A673 (cell line): Measurements from ENCODE around the gene MGAT4D. TPM values are rescaled to one million over a fixed set of nuclear protein-coding genes. Genes with fewer than 3 reads are reported as not detected.
A peak's percentile ranks its signal among the peaks of the same experiment; 100 is the strongest.

Experiments used
- BruUV-seq: library from RNA; stranded (reverse); fragments of 400-500 nt; replicated peaks from 2 replicates; lab custom pipeline; 2021; lab: Mats Ljungman, UMichigan
- CTCF ChIA-PET: fragments of 300-600 bp; sonication (Branson Sonifier 250); formaldehyde crosslinking; loops from one replicate; lab custom pipeline; 2022; ENCODE audit warnings: antibody characterized with exemption; lab: Charles Lee
- POLR2A ChIA-PET: fragments of 300-600 bp; sonication (Branson Sonifier 250); formaldehyde crosslinking; loops from one replicate; lab custom pipeline; 2022; ENCODE audit warnings: antibody characterized with exemption; ENCODE audit not compliant: low non-redundant PET; lab: Charles Lee
- DNase-seq: peaks from one replicate; pipeline ENCODE4 v3.0.0-alpha.2; 2015; ENCODE audit warnings: low spot score
- H3K27ac ChIP-seq: fragments of 200-600 bp; sonication (generic); 2 replicates; pipeline ENCODE4 v1.5.1; 2016; ENCODE audit warnings: mixed run types, low read depth, mild to moderate bottlenecking, mixed read lengths, antibody characterized with exemption, low read length; ENCODE audit not compliant: poor library complexity, severe bottlenecking
- H3K27me3 ChIP-seq: fragments of 200-600 bp; sonication (generic); replicated peaks from 2 replicates; pipeline ENCODE4 v1.6.1; 2017; ENCODE audit warnings: mixed run types, low read depth, mild to moderate bottlenecking, mixed read lengths, antibody characterized with exemption, low read length; ENCODE audit not compliant: insufficient read depth, poor library complexity
- H3K36me3 ChIP-seq: fragments of 200-600 bp; sonication (generic); 2 replicates; pipeline ENCODE4 v1.6.1; 2016; ENCODE audit warnings: mixed run types, mild to moderate bottlenecking, mixed read lengths, antibody characterized with exemption, low read length; ENCODE audit not compliant: insufficient read depth, poor library complexity, severe bottlenecking
- H3K4me1 ChIP-seq: fragments of 200-600 bp; sonication (generic); 2 replicates; pipeline ENCODE4 v1.6.1; 2017; ENCODE audit warnings: mixed run types, mild to moderate bottlenecking, mixed read lengths, antibody characterized with exemption, low read length; ENCODE audit not compliant: insufficient read depth, poor library complexity, severe bottlenecking
- H3K4me3 ChIP-seq: fragments of 200-600 bp; sonication (generic); 2 replicates; pipeline ENCODE4 v1.5.1; 2016; ENCODE audit warnings: low read depth, mixed run types, mild to moderate bottlenecking, mixed read lengths, low read length; ENCODE audit not compliant: poor library complexity, severe bottlenecking
- H3K9me3 ChIP-seq: fragments of 200-600 bp; sonication (generic); 2 replicates; pipeline ENCODE4 v1.6.1; 2016; ENCODE audit warnings: mixed run types, low read depth, mild to moderate bottlenecking, mixed read lengths, antibody characterized with exemption, low read length; ENCODE audit not compliant: poor library complexity, severe bottlenecking
- CTCF ChIP-seq: fragments of 300-800, 200-600 bp; sonication (generic); conservative IDR thresholded peaks from 2 replicates; pipeline ENCODE4 v1.5.1; 2017; ENCODE audit warnings: low read depth, mild to moderate bottlenecking, antibody characterized with exemption, low read length, moderate library complexity, mixed read lengths
- EZH2 ChIP-seq: fragments of 200-600 bp; sonication (generic); IDR thresholded peaks from 2 replicates; pipeline ENCODE4 v1.6.1; 2017; ENCODE audit warnings: borderline replicate concordance, low read depth, mild to moderate bottlenecking, mixed read lengths, antibody characterized with exemption, low read length; ENCODE audit not compliant: poor library complexity, severe bottlenecking
- intact Hi-C: fragments of 100-400 bp; cut with micrococcal nuclease; formaldehyde crosslinking; loops from one replicate; pipeline ENCODE4 v1.10.0; 2022; ENCODE audit not compliant: unreplicated experiment
- total RNA-seq: library from RNA; stranded (reverse); gene quantifications from 2 replicates; pipeline ENCODE4 v1.2.3, GENCODE V29; 2021

MGAT4D gene
- total RNA-seq, 1 experiment from 2014 or later = not detected

GRCh38 chr4:140463182-140463581, 34.9 kb downstream of the MGAT4D start:
- DNase-seq = no peak
- ChIA-PET POLR2A (no interaction called here), CTCF (no interaction called here)
- H3K27me3 ChIP-seq = no peaks in the 10 kb centered on the region
- TF ChIP-seq EZH2 = no peak
- no peak for TF ChIP-seq CTCF
- intact Hi-C loops = no loop called here
- no peak overlapping the region for H3K4me3 ChIP-seq
- BruUV-seq = no TSS peak
- H3K9me3 ChIP-seq = no peaks in the 10 kb centered on the region
- no peaks in the 10 kb centered on the region for H3K4me1 ChIP-seq
- no peaks in the 10 kb centered on the region for H3K36me3 ChIP-seq
- no peak overlapping the region for H3K27ac ChIP-seq

GRCh38 chr4:140450352-140450751, 47.7 kb downstream of the MGAT4D start:
- H3K27ac ChIP-seq = no peak overlapping the region
- no peaks in the 10 kb centered on the region for H3K9me3 ChIP-seq
- H3K4me1 ChIP-seq = peaks cover 9% of the 10 kb centered on the region
- TF ChIP-seq EZH2 = no peak
- TF ChIP-seq CTCF = no peak
- no peaks in the 10 kb centered on the region for H3K36me3 ChIP-seq
- CTCF ChIA-PET = no interaction called here
- no peak for DNase-seq
- BruUV-seq = no TSS peak
- intact Hi-C loops = no loop called here
- POLR2A ChIA-PET = no interaction called here
- no peaks in the 10 kb centered on the region for H3K27me3 ChIP-seq
- H3K4me3 ChIP-seq = no peak overlapping the region

- ChIA-PET POLR2A (no interaction called here), CTCF (no interaction called here)
- TF ChIP-seq CTCF = no peak
- TF ChIP-seq EZH2 = no peak
- Histone ChIP-seq H3K27ac (no peak overlapping the region), H3K27me3 (no peaks in the 10 kb centered on the region), H3K4me3 (no peak overlapping the region), H3K36me3 (no peaks in the 10 kb centered on the region), H3K4me1 (peaks cover 9% of the 10 kb centered on the region), H3K9me3 (no peaks in the 10 kb centered on the region)
- intact Hi-C loops = no loop called here
- DNase-seq = peak; percentile 50
- no TSS peak for BruUV-seq
Measured at GRCh38 chr4:140448830-140449229, 49.3 kb downstream of the MGAT4D start.
